ENCODE results near the gene DST. TPM values are rescaled to one million over a fixed set of nuclear protein-coding genes. Genes with fewer than 3 reads are reported as not detected.

DST gene
- total RNA-seq, 1 experiment from 2014 or later, result 91.9 TPM

GRCh38 chr6:56536536-56536935 is 106.2 kb downstream of the DST start:
- Mint-ChIP-seq H3K27me3 (ENCODE audit: low read depth) (no peaks in the 10 kb centered on the region), H3K9me3 (no peaks in the 10 kb centered on the region), H3K4me3 (no peak overlapping the region), H3K36me3 (ENCODE audit: insufficient read depth in 1 of 3, low read depth in 3 of 3) (peaks cover 0 to 16% (median 8%) of the 10 kb centered on the region in 3 experiments; a peak in 4 of 7 replicates), H3K4me1 (peaks cover 35% of the 10 kb centered on the region in 2 experiments), H3K27ac (no peak overlapping the region)
- Histone ChIP-seq H2BK15ac (ENCODE audit: low read depth, low read length) (no peak overlapping the region), H4K91ac (ENCODE audit: insufficient read length, low read depth, low read length) (no peak overlapping the region), H4K20me1 (ENCODE audit: control insufficient read depth, insufficient read depth, insufficient read length) (no peaks in the 10 kb centered on the region), H3K79me1 (ENCODE audit: insufficient read depth, low read depth, low read length, poor library complexity, severe bottlenecking) (no peaks in the 10 kb centered on the region), H2BK12ac (ENCODE audit: insufficient read length, low read depth, low read length) (no peak overlapping the region), H2AK5ac (ENCODE audit: insufficient read length, low read length) (no peak overlapping the region), H2BK120ac (ENCODE audit: low read depth, low read length, poor library complexity, severe bottlenecking) (no peak overlapping the region), H3K4me1 (ENCODE audit: insufficient read depth, low read length) (peaks cover 4% of the 10 kb centered on the region; the same call in 1 of the 2 replicates), H3K27ac (ENCODE audit: insufficient read length, low read depth, low read length) (no peak overlapping the region), H3K9me3 (ENCODE audit: control insufficient read depth, low read depth, low read length) (no peaks in the 10 kb centered on the region), H3K14ac (ENCODE audit: insufficient read depth, low read length) (no peak overlapping the region), H2AFZ (ENCODE audit: low read length) (no peak overlapping the region), H3K18ac (ENCODE audit: insufficient read length, low read depth, low read length) (no peak overlapping the region), H3K9ac (ENCODE audit: extremely low read depth, insufficient read length, low read length) (no peak overlapping the region), H2BK5ac (ENCODE audit: insufficient read length, low read length) (no peak overlapping the region), H3K4ac (ENCODE audit: low read depth, low read length) (no peak overlapping the region), H3K23me2 (ENCODE audit: insufficient read length, low read depth, low read length, poor library complexity, severe bottlenecking) (no peaks in the 10 kb centered on the region), H2BK20ac (ENCODE audit: low read depth, low read length, poor library complexity, severe bottlenecking) (no peak overlapping the region), H3K4me2 (ENCODE audit: insufficient read depth, insufficient read length, low read length) (no peak overlapping the region), H3K23ac (ENCODE audit: insufficient read length, low read depth, low read length) (no peak overlapping the region), H4K8ac (replicated peaks; ENCODE audit: insufficient read length, low read depth, low read length) (no peak overlapping the region), H3K27me3 (ENCODE audit: insufficient read depth, low read length) (no peaks in the 10 kb centered on the region), H4K5ac (ENCODE audit: insufficient read length, low read depth, low read length) (no peak overlapping the region), H3T11ph (ENCODE audit: low read length) (no peak overlapping the region), H3K79me2 (ENCODE audit: insufficient read depth, low read length) (no peaks in the 10 kb centered on the region), H3K56ac (ENCODE audit: insufficient read length, low read depth, low read length) (no peak overlapping the region)
- TF ChIP-seq, protein P1, sequence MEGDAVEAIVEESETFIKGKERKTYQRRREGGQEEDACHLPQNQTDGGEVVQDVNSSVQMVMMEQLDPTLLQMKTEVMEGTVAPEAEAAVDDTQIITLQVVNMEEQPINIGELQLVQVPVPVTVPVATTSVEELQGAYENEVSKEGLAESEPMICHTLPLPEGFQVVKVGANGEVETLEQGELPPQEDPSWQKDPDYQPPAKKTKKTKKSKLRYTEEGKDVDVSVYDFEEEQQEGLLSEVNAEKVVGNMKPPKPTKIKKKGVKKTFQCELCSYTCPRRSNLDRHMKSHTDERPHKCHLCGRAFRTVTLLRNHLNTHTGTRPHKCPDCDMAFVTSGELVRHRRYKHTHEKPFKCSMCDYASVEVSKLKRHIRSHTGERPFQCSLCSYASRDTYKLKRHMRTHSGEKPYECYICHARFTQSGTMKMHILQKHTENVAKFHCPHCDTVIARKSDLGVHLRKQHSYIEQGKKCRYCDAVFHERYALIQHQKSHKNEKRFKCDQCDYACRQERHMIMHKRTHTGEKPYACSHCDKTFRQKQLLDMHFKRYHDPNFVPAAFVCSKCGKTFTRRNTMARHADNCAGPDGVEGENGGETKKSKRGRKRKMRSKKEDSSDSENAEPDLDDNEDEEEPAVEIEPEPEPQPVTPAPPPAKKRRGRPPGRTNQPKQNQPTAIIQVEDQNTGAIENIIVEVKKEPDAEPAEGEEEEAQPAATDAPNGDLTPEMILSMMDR (conservative IDR thresholded peaks at IDR 0.05), result no peak
- no CpG with 5 or more reads among the region's 2 CpGs for WGBS (ENCODE audit: extremely low coverage, insufficient read length, low lambda C conversion rate)
- DNase-seq, result no peak
